NCI-H1092 treated with DMSO at 0.1 percent for 48 hours (cell line): ENCODE measurements around the gene MAP6D1.

Experiments
- DNase-seq: peaks from one replicate; lab custom pipeline; 2025; lab: John Stamatoyannopoulos, UW

The MAP6D1 gene

GRCh38 chr3:183825456-183826161 lies at the start of gene MAP6D1:
Gene MAP6D1, minus strand, starts transcription at chr3:183825577. Its CDS starts 30 bp downstream, at chr3:183825547.
- DNase-seq, result peak; percentile 66

GRCh38 chr3:183873914-183874313 lies 48.5 kb upstream of the MAP6D1 start:
- no peak for DNase-seq

GRCh38 chr3:183871541-183871940 lies 46.2 kb upstream of the MAP6D1 start:
- DNase-seq, result no peak

- no peak for DNase-seq
These were observed 45.2 kb upstream of the MAP6D1 start for GRCh38 chr3:183870563-183870962.

- no peak for DNase-seq
These were observed 43.4 kb upstream of the MAP6D1 start for GRCh38 chr3:183868796-183869195.

- DNase-seq, result no peak
These were observed 37.2 kb upstream of the MAP6D1 start for GRCh38 chr3:183862610-183863009.

- DNase-seq, result no peak
These were observed 32.5 kb upstream of the MAP6D1 start for GRCh38 chr3:183857863-183858262.

GRCh38 chr3:183854318-183855035 lies 29.1 kb upstream of the MAP6D1 start:
- no peak for DNase-seq

- DNase-seq, result no peak
These were observed 20.4 kb upstream of the MAP6D1 start for GRCh38 chr3:183845608-183846288.

GRCh38 chr3:183845090-183845489 lies 19.7 kb upstream of the MAP6D1 start:
- DNase-seq, result no peak

- DNase-seq, result no peak
These were observed 19.2 kb upstream of the MAP6D1 start for GRCh38 chr3:183844606-183845005.

GRCh38 chr3:183839751-183840150 lies 14.4 kb upstream of the MAP6D1 start:
- no peak for DNase-seq

- no peak for DNase-seq
These were observed 12.5 kb upstream of the MAP6D1 start for GRCh38 chr3:183837894-183838293.

- no peak for DNase-seq
These were observed 12.0 kb upstream of the MAP6D1 start for GRCh38 chr3:183837390-183837789.

- no peak for DNase-seq
These were observed 8.1 kb upstream of the MAP6D1 start for GRCh38 chr3:183833516-183833915.

GRCh38 chr3:183830187-183830586 lies 4.8 kb upstream of the MAP6D1 start:
- no peak for DNase-seq

GRCh38 chr3:183829466-183829865 lies 4.1 kb upstream of the MAP6D1 start:
- no peak for DNase-seq

- DNase-seq, result no peak
These were observed 3.1 kb upstream of the MAP6D1 start for GRCh38 chr3:183828538-183828870.

- DNase-seq, result no peak
These were observed 2.6 kb upstream of the MAP6D1 start for GRCh38 chr3:183827809-183828537.

GRCh38 chr3:183826448-183827250 lies 1.3 kb upstream of the MAP6D1 start:
- DNase-seq, result peak; percentile 36

- no peak for DNase-seq
These were observed 469 bp downstream of the MAP6D1 start for GRCh38 chr3:183824761-183825455.
